Gastroesophageal sphincter (tissue), 3 donors: ENCODE measurements around the gene SHPK.

Experiments used
- CTCF ChIP-seq, 4 experiments: fragments of 200-600 bp in 2 of 4; fragments of 450-650 bp in 2 of 4; sonication (generic) in 1 of 4; IDR thresholded peaks; one replicate each; pipeline ENCODE4 v1.5.1; 2017 to 2019; ENCODE audit warnings: antibody characterized with exemption in 4 of 4, mild to moderate bottlenecking in 2 of 4, moderate library complexity in 2 of 4
- EP300 ChIP-seq: sonication (generic); formaldehyde crosslinking; IDR thresholded peaks from one replicate; pipeline ENCODE4 v1.6.1; 2017; ENCODE audit warnings: antibody characterized with exemption, mild to moderate bottlenecking
- POLR2A ChIP-seq, 2 donors: fragments of 450-650 bp; IDR thresholded peaks; one replicate each; pipeline ENCODE4 v1.6.1; 2017; ENCODE audit warnings: antibody characterized with exemption in 2 of 2, mild to moderate bottlenecking in 2 of 2, moderate library complexity in 1 of 2
- POLR2AphosphoS5 ChIP-seq: sonication (generic); formaldehyde crosslinking; IDR thresholded peaks from one replicate; pipeline ENCODE4 v1.6.1; 2017; ENCODE audit warnings: antibody characterized with exemption

GRCh38 chr17:3656755-3657587 lies 20.9 kb upstream of the SHPK start:
- TF ChIP-seq POLR2AphosphoS5: no peak
- no peak for TF ChIP-seq CTCF (IDR thresholded peaks at IDR 0.05)
- no peak for TF ChIP-seq POLR2A (IDR thresholded peaks at IDR 0.05)
- no peak for TF ChIP-seq EP300
